DOHH2 (cell line): Measurements from ENCODE around the gene MED12.

ENCODE experiments used
- EZH2phosphoT487 ChIP-seq: fragments of 200-600 bp; sonication (generic); IDR thresholded peaks from 2 replicates; pipeline ENCODE4 v1.6.1; 2017; ENCODE audit warnings: borderline replicate concordance, mild to moderate bottlenecking, antibody characterized with exemption, low read length, moderate library complexity, mixed read lengths
- TF ChIP-seq, protein P1 (sequence below): fragments of 200-600 bp; sonication (generic); IDR thresholded peaks from one replicate; pipeline ENCODE4 v1.5.1; 2014; ENCODE audit warnings: antibody characterized with exemption, mild to moderate bottlenecking, low read depth, low read length; ENCODE audit not compliant: poor library complexity, severe bottlenecking

- TF ChIP-seq, protein P1, sequence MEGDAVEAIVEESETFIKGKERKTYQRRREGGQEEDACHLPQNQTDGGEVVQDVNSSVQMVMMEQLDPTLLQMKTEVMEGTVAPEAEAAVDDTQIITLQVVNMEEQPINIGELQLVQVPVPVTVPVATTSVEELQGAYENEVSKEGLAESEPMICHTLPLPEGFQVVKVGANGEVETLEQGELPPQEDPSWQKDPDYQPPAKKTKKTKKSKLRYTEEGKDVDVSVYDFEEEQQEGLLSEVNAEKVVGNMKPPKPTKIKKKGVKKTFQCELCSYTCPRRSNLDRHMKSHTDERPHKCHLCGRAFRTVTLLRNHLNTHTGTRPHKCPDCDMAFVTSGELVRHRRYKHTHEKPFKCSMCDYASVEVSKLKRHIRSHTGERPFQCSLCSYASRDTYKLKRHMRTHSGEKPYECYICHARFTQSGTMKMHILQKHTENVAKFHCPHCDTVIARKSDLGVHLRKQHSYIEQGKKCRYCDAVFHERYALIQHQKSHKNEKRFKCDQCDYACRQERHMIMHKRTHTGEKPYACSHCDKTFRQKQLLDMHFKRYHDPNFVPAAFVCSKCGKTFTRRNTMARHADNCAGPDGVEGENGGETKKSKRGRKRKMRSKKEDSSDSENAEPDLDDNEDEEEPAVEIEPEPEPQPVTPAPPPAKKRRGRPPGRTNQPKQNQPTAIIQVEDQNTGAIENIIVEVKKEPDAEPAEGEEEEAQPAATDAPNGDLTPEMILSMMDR = no peak
- TF ChIP-seq EZH2phosphoT487 = no peak
Observed at GRCh38 chrX:71100581-71101505, 17.6 kb upstream of the MED12 start.
